GM23338 (cell line): Measurements from ENCODE around the gene MBD5. TPM values are rescaled to one million over a fixed set of nuclear protein-coding genes. Genes with fewer than 3 reads are reported as not detected.
A peak's percentile ranks its signal among the peaks of the same experiment; 100 is the strongest.

Source experiments
- ATAC-seq: fragments of 200-7000 bp; cut with Tn5 transposase; 3 replicates; pipeline ENCODE4 v1.9.1; 2020
- DNase-seq: peaks from one replicate; pipeline ENCODE4 v3.0.0-alpha.2; 2015; ENCODE audit warnings: low spot score
- H2AFZ ChIP-seq: fragments of 200-600 bp; sonication (generic); 2 replicates; pipeline ENCODE4 v1.8.0; 2016; ENCODE audit warnings: antibody characterized with exemption, mild to moderate bottlenecking, moderate library complexity
- H3F3A ChIP-seq: fragments of 200-600 bp; sonication (generic); replicated peaks from 2 replicates; pipeline ENCODE4 v1.8.0; 2017; ENCODE audit warnings: antibody characterized with exemption, mixed run types, low read depth
- H3K27ac ChIP-seq: fragments of 200-600 bp; sonication (generic); 2 replicates; pipeline ENCODE4 v1.6.1; 2016; ENCODE audit warnings: low read depth
- H3K27me3 ChIP-seq: fragments of 200-600 bp; sonication (generic); 2 replicates; pipeline ENCODE4 v1.8.0; 2016; ENCODE audit warnings: mild to moderate bottlenecking, mixed run types, moderate library complexity; ENCODE audit not compliant: insufficient read depth
- H3K36me3 ChIP-seq: fragments of 200-600 bp; sonication (generic); 2 replicates; pipeline ENCODE4 v1.8.0; 2016; ENCODE audit warnings: mild to moderate bottlenecking; ENCODE audit not compliant: insufficient read depth
- H3K4me1 ChIP-seq: fragments of 200-600 bp; sonication (generic); 2 replicates; pipeline ENCODE4 v1.8.0; 2016; ENCODE audit warnings: mild to moderate bottlenecking, moderate library complexity; ENCODE audit not compliant: insufficient read depth
- H3K4me2 ChIP-seq: fragments of 200-600 bp; sonication (generic); 2 replicates; pipeline ENCODE4 v1.7.1; 2017; ENCODE audit warnings: mixed run types
- H3K4me3 ChIP-seq: fragments of 200-600 bp; sonication (generic); 2 replicates; pipeline ENCODE4 v1.6.1; 2016; ENCODE audit warnings: mixed run types
- H3K79me2 ChIP-seq: fragments of 200-600 bp; sonication (generic); replicated peaks from 2 replicates; pipeline ENCODE4 v1.8.0; 2017; ENCODE audit warnings: mild to moderate bottlenecking; ENCODE audit not compliant: insufficient read depth
- H3K9me2 ChIP-seq: fragments of 200-600 bp; sonication (generic); 2 replicates; pipeline ENCODE4 v1.8.0; 2017; ENCODE audit not compliant: insufficient read depth
- H4K20me1 ChIP-seq: fragments of 200-600 bp; sonication (generic); replicated peaks from 2 replicates; pipeline ENCODE4 v1.8.0; 2017; ENCODE audit warnings: mild to moderate bottlenecking; ENCODE audit not compliant: insufficient read depth
- H3K27ac Mint-ChIP-seq: 2 replicates; pipeline ENCODE4 v1.8.0; 2020; ENCODE audit warnings: inconsistent platforms, mild to moderate bottlenecking, moderate library complexity, mixed read lengths
- H3K27me3 Mint-ChIP-seq: 3 replicates; pipeline ENCODE4 v1.8.0; 2022; ENCODE audit warnings: low read depth, mild to moderate bottlenecking, moderate library complexity, mixed read lengths, inconsistent platforms; ENCODE audit not compliant: insufficient read depth, poor library complexity
- H3K36me3 Mint-ChIP-seq: 3 replicates; pipeline ENCODE4 v1.8.0; 2021; ENCODE audit warnings: low read depth, mild to moderate bottlenecking, inconsistent platforms, moderate library complexity, mixed read lengths
- H3K4me1 Mint-ChIP-seq: 3 replicates; pipeline ENCODE4 v1.8.0; 2020; ENCODE audit warnings: mild to moderate bottlenecking, inconsistent platforms, mixed read lengths
- H3K4me3 Mint-ChIP-seq: 3 replicates; pipeline ENCODE4 v1.8.0; 2021; ENCODE audit warnings: moderate library complexity, mild to moderate bottlenecking, inconsistent platforms, mixed read lengths
- H3K9me3 Mint-ChIP-seq: 3 replicates; pipeline ENCODE4 v1.8.0; 2020; ENCODE audit warnings: moderate library complexity, mild to moderate bottlenecking, inconsistent platforms, mixed read lengths
- CREB1 ChIP-seq: fragments of 250-450 bp; sonication (Bioruptor Pico); IDR thresholded peaks from 2 replicates; pipeline ENCODE4 v1.5.0; 2020; ENCODE audit warnings: low read depth, mild to moderate bottlenecking, moderate library complexity
- CTCF ChIP-seq, 2 experiments: fragments of 200-600 bp in 1 of 2; sonication (generic) in 1 of 2; conservative IDR thresholded peaks; 2 replicates each; pipeline versions ENCODE4 v1.5.1 to v1.6.1; 2016 to 2017; ENCODE audit warnings: antibody characterized with exemption in 2 of 2, low read depth in 2 of 2, mild to moderate bottlenecking in 2 of 2, moderate library complexity in 1 of 2
- ETS1 ChIP-seq: IDR thresholded peaks from 2 replicates; pipeline ENCODE4 v1.6.1; 2016; ENCODE audit warnings: antibody characterized with exemption
- EZH2 ChIP-seq: fragments of 200-600 bp; sonication (generic); IDR thresholded peaks from one replicate; pipeline ENCODE4 v1.8.0; 2017; ENCODE audit warnings: antibody characterized with exemption, mild to moderate bottlenecking, low read depth; ENCODE audit not compliant: unreplicated experiment
- NANOG ChIP-seq: IDR thresholded peaks from 2 replicates; pipeline ENCODE4 v1.6.1; 2016; ENCODE audit warnings: antibody characterized with exemption, borderline replicate concordance
- POLR2AphosphoS5 ChIP-seq: IDR thresholded peaks from 2 replicates; pipeline ENCODE4 v1.6.1; 2016; ENCODE audit warnings: antibody characterized with exemption, low read depth
- STAT1 ChIP-seq: IDR thresholded peaks from one replicate; pipeline ENCODE4 v1.6.1; 2016; ENCODE audit warnings: antibody characterized with exemption; ENCODE audit not compliant: unreplicated experiment
- polyA plus RNA-seq: library from polyadenylated mRNA; unstranded; fragments of >200 nt; fragmentation: Nextera tagmentation; extraction: Ambion mirVana; gene quantifications from 2 replicates; pipeline ENCODE4 v1.2.1, GENCODE V29; 2016
- small RNA-seq: library from RNA; depleted of rRNA; stranded (forward); fragments of <200 nt; gene quantifications from one replicate; pipeline ENCODE3, GENCODE V24; 2014; ENCODE audit warnings: low replicate concordance
- total RNA-seq: library from RNA; depleted of rRNA; stranded (reverse); fragments of >200 nt; shearing (Covaris generic); gene quantifications from 2 replicates; pipeline ENCODE4 v1.2.3, GENCODE V29; 2014; rRNA removed

MBD5 gene
- total and polyA plus RNA-seq, 2 experiments from 2014 or later = 16.2 to 23.1 TPM

- no peak overlapping the region for H3K4me3 ChIP-seq
- no peaks in the 10 kb centered on the region for H3K79me2 ChIP-seq
- no peaks in the 10 kb centered on the region for H3F3A ChIP-seq
- no peaks in the 10 kb centered on the region for H3K27me3 Mint-ChIP-seq
- no peaks in the 10 kb centered on the region; the same call in 2 of the 3 replicates for H3K9me3 Mint-ChIP-seq
- H3K36me3 ChIP-seq = no peaks in the 10 kb centered on the region
- H3K4me3 Mint-ChIP-seq = no peak overlapping the region
- H3K4me1 ChIP-seq = no peaks in the 10 kb centered on the region
- no peaks in the 10 kb centered on the region for H3K36me3 Mint-ChIP-seq
- ATAC-seq = peak; percentile 76
- no peak overlapping the region for H3K27ac ChIP-seq
- peak; percentile 60 for DNase-seq
- no peaks in the 10 kb centered on the region for H3K9me2 ChIP-seq
- no peaks in the 10 kb centered on the region for H3K27me3 ChIP-seq
- no peaks in the 10 kb centered on the region; the same call in 2 of the 3 replicates for H3K4me1 Mint-ChIP-seq
- TF ChIP-seq CREB1 (CRISPR knock-in tag) (no peak), ETS1 (no peak), CTCF (conservative IDR thresholded peaks at IDR 0.05; ENCODE audit: low read depth in 2 of 2) (peak; percentile 60 to 77), POLR2AphosphoS5 (no peak), STAT1 (no peak), EZH2 (no peak), NANOG (no peak)
- H3K4me2 ChIP-seq = no peak overlapping the region
- H4K20me1 ChIP-seq = no peaks in the 10 kb centered on the region
- no peak overlapping the region for H2AFZ ChIP-seq
- H3K27ac Mint-ChIP-seq = no peak overlapping the region
Measured at GRCh38 chr2:148565272-148565894, 544.5 kb downstream of the MBD5 start.

Small RNAs within 50 kb of the gene (small RNA-seq; reads per million reads assigned to genes)
- gene RF00554 = not detected

Other genes starting within 250 kb of the MBD5 start
- 15.3 and 15.6 TPM in 2 replicates for gene ACVR2A, start 176.1 kb upstream of the MBD5 start, total RNA-seq
- gene ACVR2A, start 176.1 kb upstream of the MBD5 start, polyA plus RNA-seq = 9.5 and 11.8 TPM in 2 replicates
- gene ORC4, start 354 bp upstream of the MBD5 start, total RNA-seq = 174 and 177 TPM in 2 replicates
- gene ORC4, start 354 bp upstream of the MBD5 start, polyA plus RNA-seq = 45.7 and 47.5 TPM in 2 replicates